Mammary epithelial cell (primary cell): ENCODE data around the gene ZC3H8.

ENCODE experiments used
- CTCF ChIP-seq, 2 donors: IDR thresholded peaks in 1 of 2; conservative IDR thresholded peaks in 1 of 2; 2 replicates each; pipeline ENCODE4 v1.5.1; 2011 to 2012; ENCODE audit warnings: inconsistent platforms in 2 of 2, low read length in 2 of 2, mild to moderate bottlenecking in 2 of 2, control low read depth in 1 of 2, low read depth in 1 of 2; ENCODE audit not compliant: insufficient read depth in 1 of 2; ENCODE audit errors: extremely low read depth in 1 of 2
- EZH2 ChIP-seq: IDR thresholded peaks from 2 replicates; pipeline ENCODE4 v1.6.1; 2012; ENCODE audit warnings: low read length, inconsistent platforms, borderline replicate concordance

GRCh38 chr2:112230371-112230770 lies 24.5 kb downstream of the ZC3H8 start:
- TF ChIP-seq CTCF (conservative IDR thresholded peaks at IDR 0.05 in 1 of 2, IDR thresholded peaks at IDR 0.05 in 1 of 2; ENCODE audit: extremely low read depth in 1 of 2, insufficient read depth in 1 of 2, low read depth in 1 of 2, low read length in 2 of 2) (no peak), EZH2 (no peak)
